Jurkat, Clone E6-1 (cell line): ENCODE measurements around the gene RINL.
"Not testable (repeated sequence)": the region's sequence is repeated elsewhere in the genome, so short reads cannot be mapped to it uniquely, and the experiment has no call there.

ENCODE experiments used
- DNase-seq: peaks from one replicate; pipeline ENCODE4 v3.0.0-alpha.2; 2011; ENCODE audit warnings: low read depth, low spot score
- H3K4me3 ChIP-seq: 2 replicates; pipeline ENCODE4 v1.5.1; 2011; ENCODE audit warnings: mild to moderate bottlenecking, low read length, control low read depth, moderate library complexity

The RINL gene

DNA sequence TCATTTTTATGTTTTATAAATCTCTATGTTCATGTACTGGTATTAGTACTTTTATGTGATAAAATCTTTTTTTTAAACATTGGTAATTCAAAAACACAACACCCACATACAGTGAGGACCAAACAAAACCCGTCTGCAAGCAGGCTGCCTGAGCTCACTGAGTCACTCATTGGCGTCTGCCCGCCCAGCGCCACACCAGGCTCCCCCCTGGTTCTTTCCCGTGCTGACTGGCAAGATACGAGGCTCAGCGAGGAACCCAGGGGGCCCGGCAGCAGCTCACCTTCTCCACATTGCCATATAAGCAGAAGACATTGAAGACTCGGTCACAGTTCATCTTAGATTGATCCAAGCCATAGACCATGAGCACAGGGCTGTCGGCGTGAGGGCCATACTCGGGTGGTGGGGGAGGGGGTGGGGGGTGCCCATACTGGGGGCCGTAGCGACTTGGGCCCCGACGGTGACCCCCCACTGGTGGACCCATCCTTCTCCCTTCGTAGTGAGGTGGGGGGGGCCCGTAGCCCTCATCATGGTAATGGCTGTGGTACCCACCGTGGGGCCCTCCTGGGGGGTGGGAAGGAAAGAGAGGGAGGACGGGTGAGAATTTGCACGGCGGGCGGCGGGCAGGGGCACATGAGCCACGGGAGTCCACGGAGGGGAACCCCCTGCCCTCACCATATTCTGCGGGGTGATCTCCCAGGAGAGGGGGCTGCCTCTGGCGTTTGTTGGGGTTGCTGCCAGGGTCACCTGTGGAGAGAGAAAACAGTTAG lies 38.1 kb downstream of the RINL start:
- no peak overlapping the region for H3K4me3 ChIP-seq
- no peak for DNase-seq

DNA sequence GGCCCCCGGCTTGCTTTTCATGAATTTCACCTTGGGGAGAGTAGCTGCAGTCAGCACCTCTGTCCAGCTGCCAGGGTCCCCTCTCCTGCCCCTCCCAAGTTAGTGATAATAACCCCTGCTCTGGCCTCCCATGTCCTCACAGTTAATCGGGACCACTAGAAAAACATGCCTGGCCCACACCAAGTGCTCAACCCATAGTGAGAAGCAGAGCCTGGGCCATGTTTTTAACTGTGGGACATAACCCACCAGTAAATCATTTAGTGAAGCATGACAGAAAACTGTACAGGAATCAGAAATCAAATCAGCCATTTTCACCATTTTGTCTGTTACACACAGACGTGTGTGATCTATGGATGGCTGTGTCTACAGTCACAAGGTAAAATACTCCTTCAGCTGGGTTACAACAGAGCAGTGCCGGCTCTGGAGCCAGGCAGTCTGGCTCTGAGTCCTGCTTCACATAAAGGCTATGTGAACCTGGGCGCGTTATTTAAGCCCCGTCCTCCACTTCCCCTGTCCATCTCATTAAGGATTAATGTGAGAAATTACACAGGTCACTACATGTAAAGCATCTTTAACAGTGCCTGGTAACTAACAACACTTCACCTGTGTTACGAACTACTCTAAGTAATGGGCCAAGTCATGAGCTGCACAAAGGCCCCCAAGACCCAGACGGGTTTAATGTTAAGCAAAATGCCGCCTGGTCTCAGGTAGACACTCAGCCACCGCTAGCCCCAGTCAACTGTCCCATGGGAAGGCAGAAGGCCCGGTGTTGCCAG lies 38.9 kb downstream of the RINL start:
- H3K4me3 ChIP-seq = no peak overlapping the region
- DNase-seq = no peak

DNA sequence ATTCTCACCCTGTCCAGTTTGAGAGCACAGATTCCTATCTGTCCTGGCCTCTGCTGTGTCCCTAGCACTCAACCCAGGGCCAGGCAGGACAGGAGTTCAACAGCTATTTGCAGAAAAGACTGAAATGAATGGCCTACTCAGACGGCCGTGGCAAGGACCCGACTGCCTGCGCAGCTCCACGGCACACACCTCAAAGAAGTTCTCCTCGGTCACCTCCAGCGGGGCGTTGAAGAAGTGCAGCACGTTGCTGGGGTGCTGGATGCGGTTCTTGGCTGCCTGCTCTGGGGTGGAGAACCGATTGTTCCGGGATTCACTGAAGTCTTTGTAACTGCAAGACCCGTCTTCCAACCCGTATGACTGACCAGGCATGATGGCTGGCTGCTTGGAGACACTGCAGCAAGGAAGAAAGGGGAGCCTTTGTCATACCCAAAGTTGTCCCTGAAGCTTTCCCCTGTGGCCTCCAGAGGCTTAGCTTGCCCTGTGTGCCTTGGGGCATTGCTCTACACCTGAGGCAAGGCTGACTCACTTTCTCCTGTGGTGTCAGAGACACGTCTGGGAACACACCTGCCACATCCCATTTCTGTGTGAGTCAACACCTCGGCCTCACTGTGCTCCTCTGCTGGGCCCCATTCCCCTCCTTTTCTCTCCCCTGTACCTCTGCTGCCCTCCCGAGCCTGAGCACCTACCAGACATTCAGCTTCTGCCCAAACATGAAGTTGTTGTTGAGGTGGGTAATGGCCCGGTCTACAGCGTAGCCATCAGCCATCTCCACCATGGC lies 39.7 kb downstream of the RINL start:
- DNase-seq = no peak
- no peak overlapping the region for H3K4me3 ChIP-seq

GRCh38 chr19:38837656-38838121 lies 40.4 kb downstream of the RINL start:
- DNase-seq = no peak
- H3K4me3 ChIP-seq = no peak overlapping the region

DNA sequence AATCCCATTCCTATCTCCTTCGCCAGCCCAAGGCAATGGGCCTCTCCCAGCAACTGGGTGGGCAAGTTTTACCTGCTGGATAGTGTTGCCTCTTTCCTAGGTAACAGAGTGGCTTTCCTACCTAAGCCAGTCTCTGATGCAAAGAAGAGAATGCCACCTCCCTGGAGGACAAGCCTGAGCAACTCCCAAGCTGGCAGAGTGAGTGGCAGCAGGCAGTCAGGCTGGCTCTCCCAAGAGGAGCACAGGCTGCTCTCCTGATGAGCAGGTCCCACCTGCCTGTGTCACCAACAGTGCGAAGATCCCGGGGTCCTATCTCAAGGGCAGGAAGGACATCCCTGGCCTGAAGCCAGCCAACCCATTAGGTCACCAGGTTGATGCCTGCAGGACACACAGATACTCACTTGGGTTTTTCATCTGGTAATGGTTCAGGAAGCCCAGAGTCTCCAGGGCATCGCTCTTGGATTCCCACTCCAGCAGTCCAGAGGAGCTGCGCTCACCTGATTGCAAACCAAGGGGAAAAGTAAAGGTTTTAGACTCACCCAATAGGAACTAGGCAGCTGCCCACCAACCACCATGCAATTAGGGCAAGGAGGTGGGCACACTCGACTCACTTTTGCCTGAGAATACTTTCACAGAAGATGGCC lies 41.0 kb downstream of the RINL start:
- no peak for DNase-seq

DNA sequence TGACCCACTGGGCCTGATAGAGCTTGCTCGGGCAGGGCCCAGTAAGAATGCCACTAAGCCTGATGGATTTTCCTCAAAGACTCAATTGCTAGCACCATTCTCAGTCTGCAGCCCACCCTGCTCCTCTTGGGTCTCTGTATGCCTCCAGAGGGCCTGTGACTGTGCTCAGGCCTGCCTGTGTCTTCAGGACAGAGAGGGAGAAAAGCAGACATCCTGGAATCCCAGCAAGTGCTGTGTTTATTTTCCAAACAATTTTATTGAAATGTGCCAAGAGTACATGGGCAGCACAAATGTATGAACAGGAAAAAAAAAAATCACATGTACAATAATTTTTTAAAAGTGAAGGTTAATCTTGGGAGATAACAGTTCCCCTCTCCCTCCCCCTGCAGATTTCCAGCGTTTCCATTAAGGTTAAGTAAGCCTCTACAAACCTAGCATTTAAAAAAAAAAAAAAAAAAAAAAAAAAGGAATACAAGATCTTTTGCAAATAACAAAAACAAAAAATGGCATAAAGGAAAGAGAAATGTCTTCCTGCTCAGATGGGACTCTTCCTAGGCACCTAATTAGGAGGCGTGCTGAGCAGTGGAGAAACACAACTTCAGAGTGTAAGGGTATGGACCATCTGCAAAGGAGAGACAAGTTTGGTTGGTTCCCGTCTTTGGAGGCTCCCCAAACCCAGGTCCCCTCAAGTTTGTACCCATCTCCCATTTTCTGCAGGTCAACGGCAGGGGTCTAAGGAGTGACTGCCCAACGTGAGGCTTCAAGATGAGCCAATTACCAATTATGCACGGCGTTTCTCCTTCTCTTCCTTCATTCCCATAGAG lies 41.7 kb downstream of the RINL start:
- no peak for DNase-seq
- H3K4me3 ChIP-seq = no peak overlapping the region

More for the DNA sequence above, 41.0 kb downstream of the RINL start:
- H3K4me3 ChIP-seq = no peak overlapping the region

DNA sequence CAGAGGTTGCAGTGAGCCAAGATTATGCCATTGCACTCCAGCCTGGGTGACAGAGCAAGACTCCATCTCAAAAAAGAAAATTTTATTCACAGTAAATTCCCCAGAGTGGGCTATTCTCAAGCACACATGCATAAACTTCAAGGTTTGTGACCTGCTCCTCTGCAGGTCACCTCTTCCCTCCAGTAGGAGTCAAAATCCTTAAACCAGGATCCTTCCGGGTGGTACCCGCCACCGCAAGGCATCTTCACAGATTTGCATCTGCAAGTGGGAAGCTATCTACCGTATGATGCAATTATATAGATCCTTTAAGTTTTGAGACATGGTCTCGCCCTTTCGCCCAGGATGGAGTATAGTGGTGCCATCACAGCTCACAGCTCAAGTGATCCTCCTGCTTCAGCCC lies 43.5 kb downstream of the RINL start:
- DNase-seq = no peak
- no peak overlapping the region for H3K4me3 ChIP-seq

- no peak for DNase-seq
- H3K4me3 ChIP-seq = no peak overlapping the region
Observed at GRCh38 chr19:38834104-38834490, 44.0 kb downstream of the RINL start.

GRCh38 chr19:38833092-38833425 lies 45.0 kb downstream of the RINL start:
- H3K4me3 ChIP-seq = no peak overlapping the region
- no peak for DNase-seq

GRCh38 chr19:38831142-38831605 lies 46.9 kb downstream of the RINL start:
- DNase-seq = no peak

DNA sequence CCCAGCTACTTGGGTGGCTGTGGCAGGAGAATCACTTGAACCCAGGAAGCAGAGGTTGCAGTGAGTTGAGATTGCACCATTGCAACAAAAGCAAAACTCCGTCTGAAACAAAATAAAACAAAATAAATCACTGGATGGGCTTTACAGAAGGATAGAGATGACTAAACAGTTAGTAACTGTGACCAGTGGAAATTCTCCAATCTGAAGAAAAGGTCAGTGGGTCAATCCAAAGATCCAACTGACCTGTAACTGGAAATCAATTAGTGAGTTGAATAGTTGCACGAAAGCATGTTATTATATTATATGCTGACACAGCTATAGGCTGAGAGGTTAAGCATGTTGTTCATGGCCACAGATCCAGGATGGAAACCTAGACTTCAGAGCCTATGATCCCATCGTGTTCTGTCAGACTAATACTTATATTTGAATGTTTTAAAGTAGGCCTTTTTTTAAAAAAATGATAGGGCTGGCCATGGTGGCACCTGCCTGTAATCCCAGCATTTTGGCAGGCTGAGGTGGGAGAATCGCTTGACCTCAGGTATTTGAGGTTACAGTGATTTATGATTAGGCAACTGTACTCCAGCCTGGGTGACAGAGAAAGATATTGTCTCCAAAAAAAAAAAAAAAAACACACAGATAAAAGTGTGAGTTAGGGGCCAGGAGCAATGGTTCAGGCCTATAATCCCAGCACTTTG lies 47.9 kb downstream of the RINL start:
- H3K4me3 ChIP-seq = no peak overlapping the region
- DNase-seq = no peak

More at GRCh38 chr19:38831142-38831605, 46.9 kb downstream of the RINL start:
- peak overlapping the region; percentile 96 for H3K4me3 ChIP-seq

- H3K4me3 ChIP-seq, DNase-seq: not testable (repeated sequence)
Observed at GRCh38 chr19:38829203-38829602, 48.9 kb downstream of the RINL start.

DNA sequence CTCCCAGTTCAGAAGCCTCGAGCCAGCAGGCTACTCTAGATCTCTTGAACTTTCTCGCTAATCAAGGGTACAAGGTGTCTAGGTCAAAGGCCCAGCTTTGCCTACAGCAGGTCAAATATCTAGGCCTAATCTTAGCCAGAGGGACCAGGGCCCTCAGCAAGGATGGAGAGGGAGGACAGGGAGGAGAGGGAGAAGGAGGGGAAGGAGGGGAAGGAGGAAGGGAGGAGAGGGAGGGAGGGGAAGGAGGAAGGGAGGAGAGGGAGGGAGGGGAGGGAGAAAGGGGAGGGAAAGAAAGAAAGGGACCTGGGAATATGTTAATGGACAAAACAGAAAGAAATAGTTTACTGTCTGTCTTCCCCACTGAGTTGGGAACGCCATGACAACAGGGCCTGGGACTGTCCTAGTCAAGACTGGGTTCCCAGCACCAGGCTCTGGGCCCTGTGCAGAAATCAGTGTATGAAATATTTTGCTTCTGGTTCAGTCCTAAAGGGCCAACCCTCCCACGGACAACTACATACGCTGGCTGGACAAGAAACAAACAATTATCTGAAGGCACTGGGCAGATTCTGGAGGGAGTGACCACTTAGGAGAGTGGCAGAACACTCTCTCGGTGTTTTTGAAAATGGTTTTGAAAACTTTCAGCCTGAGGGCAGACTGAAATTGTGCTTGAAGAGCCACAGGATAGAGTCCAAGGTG lies 51.1 kb downstream of the RINL start:
- H3K4me3 ChIP-seq = no peak overlapping the region
- no peak for DNase-seq

GRCh38 chr19:38825936-38826335 lies 52.1 kb downstream of the RINL start:
- not testable (repeated sequence) for DNase-seq, H3K4me3 ChIP-seq

DNA sequence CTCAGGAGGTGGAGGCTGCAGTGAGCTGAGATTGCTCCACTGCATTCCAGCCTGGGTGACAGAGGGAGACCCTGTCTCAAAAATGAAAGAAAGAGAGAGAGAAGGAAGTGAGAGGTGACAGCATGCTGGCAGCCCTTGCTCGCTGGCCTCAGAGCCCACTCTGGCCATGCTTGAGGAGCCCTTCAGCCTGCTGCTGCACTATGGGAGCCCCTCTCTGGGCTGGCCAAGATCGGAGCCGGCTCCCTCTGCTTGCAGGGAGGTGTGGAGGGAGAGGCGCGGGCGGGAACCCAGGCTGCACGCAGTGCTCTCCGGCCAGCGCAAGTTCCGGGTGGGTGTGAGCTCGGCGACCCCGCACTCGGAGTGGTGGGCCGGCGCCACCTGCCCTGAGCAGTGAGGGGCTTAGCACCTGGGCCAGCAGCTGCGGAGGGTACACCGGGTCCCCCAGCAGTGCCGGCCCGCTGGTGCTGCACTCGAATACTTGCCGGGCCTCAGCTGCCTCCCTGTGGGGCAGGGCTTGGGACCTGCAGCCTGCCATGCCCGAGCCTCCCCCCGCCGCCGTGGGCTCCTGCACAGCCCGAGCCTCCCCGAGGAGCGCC lies 56.7 kb downstream of the RINL start:
- H3K4me3 ChIP-seq, DNase-seq: not testable (repeated sequence)

DNA sequence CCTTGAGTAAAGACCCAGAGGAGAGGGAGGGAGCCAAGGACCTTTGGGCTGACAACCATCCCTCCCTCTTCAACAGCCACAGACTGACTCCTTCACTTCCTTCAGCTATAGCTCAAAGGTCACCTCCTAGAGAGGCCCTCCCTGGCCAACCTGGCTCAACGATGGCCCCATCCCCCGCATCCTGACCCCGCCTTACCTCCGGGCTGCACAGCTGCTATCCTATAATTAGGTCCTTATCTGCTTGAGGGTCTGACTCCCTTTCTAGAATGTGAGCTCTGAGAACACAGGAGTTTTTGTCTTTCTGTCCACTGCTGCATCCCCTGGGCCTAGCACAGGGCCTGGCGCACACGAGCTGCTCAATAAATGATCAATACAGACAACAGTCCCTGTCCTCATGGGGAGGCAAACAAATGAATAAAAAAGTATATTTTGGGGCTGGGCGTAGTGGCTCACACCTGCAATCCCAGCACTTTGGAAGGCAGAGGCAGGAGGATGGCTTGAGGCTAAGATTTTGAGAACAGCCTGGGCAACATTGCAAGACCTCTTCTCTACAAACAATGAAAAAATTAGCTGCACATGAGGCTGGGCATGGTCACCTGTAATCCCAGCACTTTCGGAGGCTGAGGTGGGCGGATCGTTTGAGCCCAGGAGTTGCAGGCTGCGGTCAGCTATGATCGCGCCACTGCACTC lies 58.7 kb downstream of the RINL start:
- no peak overlapping the region for H3K4me3 ChIP-seq
- no peak for DNase-seq
